ENCODE data around the gene MST1R. TPM values are rescaled to one million over a fixed set of nuclear protein-coding genes. Genes with fewer than 3 reads are reported as not detected.

The MST1R gene
- total RNA-seq, 1 donor from 2014 or later = 0.67 TPM

DNA sequence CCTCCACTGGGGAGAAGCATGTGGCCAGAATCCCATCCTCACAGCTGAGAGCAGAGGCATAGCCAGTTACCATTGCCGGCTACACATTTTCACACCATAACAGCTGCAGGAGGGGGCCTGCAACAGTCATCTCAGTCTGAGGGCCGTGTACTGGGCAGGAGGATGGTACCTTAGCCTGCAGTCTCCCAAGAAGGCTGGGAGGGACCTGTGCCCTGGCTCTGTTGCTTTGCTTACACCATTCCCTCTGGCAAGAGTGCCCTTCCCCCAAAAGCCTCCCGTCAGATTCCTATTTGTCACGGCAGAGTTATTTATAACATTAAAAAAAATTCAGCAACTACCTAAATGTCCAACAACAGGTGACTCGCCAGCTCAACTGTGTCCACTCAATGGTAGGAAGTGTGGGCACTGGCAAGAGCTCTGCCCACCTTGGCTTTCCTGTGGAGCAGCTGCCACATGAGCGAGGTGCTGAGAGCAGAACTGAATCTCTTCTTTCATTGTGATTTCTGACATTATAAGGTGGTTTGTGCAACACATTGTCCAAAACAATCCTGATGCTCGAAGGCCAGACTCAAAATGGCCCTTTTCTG, 38.4 kb downstream of the MST1R start:
- H3K9me3 Mint-ChIP-seq (ENCODE audit: unreplicated experiment) = no peaks in the 10 kb centered on the region
- H3K27ac Mint-ChIP-seq (ENCODE audit: unreplicated experiment) = no peak overlapping the region
- no peak overlapping the region for H3K4me3 Mint-ChIP-seq (ENCODE audit: unreplicated experiment)
- no peaks in the 10 kb centered on the region for H3K36me3 Mint-ChIP-seq (ENCODE audit: low read depth, unreplicated experiment)
- peaks cover 13% of the 10 kb centered on the region for H3K27me3 Mint-ChIP-seq (ENCODE audit: unreplicated experiment)
- no peak for DNase-seq (ENCODE audit: low spot score)
- TF ChIP-seq, protein P1, sequence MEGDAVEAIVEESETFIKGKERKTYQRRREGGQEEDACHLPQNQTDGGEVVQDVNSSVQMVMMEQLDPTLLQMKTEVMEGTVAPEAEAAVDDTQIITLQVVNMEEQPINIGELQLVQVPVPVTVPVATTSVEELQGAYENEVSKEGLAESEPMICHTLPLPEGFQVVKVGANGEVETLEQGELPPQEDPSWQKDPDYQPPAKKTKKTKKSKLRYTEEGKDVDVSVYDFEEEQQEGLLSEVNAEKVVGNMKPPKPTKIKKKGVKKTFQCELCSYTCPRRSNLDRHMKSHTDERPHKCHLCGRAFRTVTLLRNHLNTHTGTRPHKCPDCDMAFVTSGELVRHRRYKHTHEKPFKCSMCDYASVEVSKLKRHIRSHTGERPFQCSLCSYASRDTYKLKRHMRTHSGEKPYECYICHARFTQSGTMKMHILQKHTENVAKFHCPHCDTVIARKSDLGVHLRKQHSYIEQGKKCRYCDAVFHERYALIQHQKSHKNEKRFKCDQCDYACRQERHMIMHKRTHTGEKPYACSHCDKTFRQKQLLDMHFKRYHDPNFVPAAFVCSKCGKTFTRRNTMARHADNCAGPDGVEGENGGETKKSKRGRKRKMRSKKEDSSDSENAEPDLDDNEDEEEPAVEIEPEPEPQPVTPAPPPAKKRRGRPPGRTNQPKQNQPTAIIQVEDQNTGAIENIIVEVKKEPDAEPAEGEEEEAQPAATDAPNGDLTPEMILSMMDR (IDR thresholded peaks at IDR 0.05; ENCODE audit: unreplicated experiment) = no peak
- H3K4me1 Mint-ChIP-seq (ENCODE audit: unreplicated experiment) = peaks cover 3% of the 10 kb centered on the region

DNA sequence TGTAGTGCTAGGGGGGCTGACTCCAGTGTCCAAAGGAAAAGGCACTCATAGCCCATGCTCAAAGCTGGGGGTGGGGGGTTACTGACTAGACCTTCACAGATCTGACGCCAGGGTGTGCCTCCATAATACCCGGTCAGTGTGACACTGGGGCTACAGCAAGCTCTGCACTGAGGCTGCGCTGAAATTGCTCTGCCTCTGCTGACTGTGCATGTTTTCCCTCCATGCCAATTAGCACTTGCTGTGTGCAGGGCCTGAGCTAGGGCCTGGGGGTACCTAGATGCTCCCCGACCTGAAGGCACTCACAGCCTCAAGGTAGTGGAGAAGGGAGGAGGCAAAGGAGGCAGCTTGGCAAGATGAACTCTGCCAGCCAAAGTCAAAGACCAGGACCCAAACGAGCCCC, 39.2 kb downstream of the MST1R start:
- H3K4me3 Mint-ChIP-seq (ENCODE audit: unreplicated experiment) = no peak overlapping the region
- TF ChIP-seq, protein P1 (IDR thresholded peaks at IDR 0.05; ENCODE audit: unreplicated experiment) = no peak
- H3K27me3 Mint-ChIP-seq (ENCODE audit: unreplicated experiment) = peaks cover 13% of the 10 kb centered on the region
- H3K9me3 Mint-ChIP-seq (ENCODE audit: unreplicated experiment) = no peaks in the 10 kb centered on the region
- H3K4me1 Mint-ChIP-seq (ENCODE audit: unreplicated experiment) = peaks cover 3% of the 10 kb centered on the region
- H3K36me3 Mint-ChIP-seq (ENCODE audit: low read depth, unreplicated experiment) = no peaks in the 10 kb centered on the region
- DNase-seq (ENCODE audit: low spot score) = no peak
- no peak overlapping the region for H3K27ac Mint-ChIP-seq (ENCODE audit: unreplicated experiment)

- Mint-ChIP-seq H3K27ac (ENCODE audit: unreplicated experiment) (no peak overlapping the region), H3K4me3 (ENCODE audit: unreplicated experiment) (no peak overlapping the region), H3K4me1 (ENCODE audit: unreplicated experiment) (peaks cover 5% of the 10 kb centered on the region), H3K9me3 (ENCODE audit: unreplicated experiment) (no peaks in the 10 kb centered on the region), H3K36me3 (ENCODE audit: low read depth, unreplicated experiment) (no peaks in the 10 kb centered on the region), H3K27me3 (ENCODE audit: unreplicated experiment) (peaks cover 6% of the 10 kb centered on the region)
- no peak for DNase-seq (ENCODE audit: low spot score)
- TF ChIP-seq, protein P1 (IDR thresholded peaks at IDR 0.05; ENCODE audit: unreplicated experiment) = no peak
Observed at GRCh38 chr3:49859576-49860305, 43.9 kb downstream of the MST1R start.

- Mint-ChIP-seq H3K4me3 (ENCODE audit: unreplicated experiment) (peak within 1 kb of the TSS; percentile 90), H3K27ac (ENCODE audit: unreplicated experiment) (no peak within 1 kb of the TSS), H3K9me3 (ENCODE audit: unreplicated experiment) (no peaks in the 10 kb centered on the region), H3K27me3 (ENCODE audit: unreplicated experiment) (peaks cover 6% of the 10 kb centered on the region), H3K4me1 (ENCODE audit: unreplicated experiment) (peaks cover 5% of the 10 kb centered on the region), H3K36me3 (ENCODE audit: low read depth, unreplicated experiment) (no peaks in the 10 kb centered on the region)
- DNase-seq (ENCODE audit: low spot score) = peak; percentile 91
- TF ChIP-seq, protein P1 (IDR thresholded peaks at IDR 0.05; ENCODE audit: unreplicated experiment) = no peak
Observed at GRCh38 chr3:49856181-49857005, 47.3 kb downstream of the MST1R start, which contains the start of gene TRAIP. TRAIP (minus strand) TSS chr3:49856564; CDS start chr3:49856453, 111 bp downstream.

Data from endothelial cell (in vitro differentiated cells).